Measurements from ENCODE around the gene SCGB3A1. TPM values are rescaled to one million over a fixed set of nuclear protein-coding genes. Genes with fewer than 3 reads are reported as not detected.

The SCGB3A1 gene
- total RNA-seq, 2 experiments from 2014 or later: not detected

- no peaks in the 10 kb centered on the region for H3K36me3 Mint-ChIP-seq (ENCODE audit: low read depth)
- intact Hi-C loops (cut with DNase I, micrococcal nuclease): no loop called here
- DNase-seq (no peak), ATAC-seq (no peak)
- POLR2A ChIA-PET: no interaction called here
- CTCF ChIA-PET: interaction anchor here (0.5 to 1.4 kb wide), 2 partner anchors 23 to 24 kb away, joined by 3 to 4 read pairs; no protein-coding TSS in a partner anchor
- H3K9me3 Mint-ChIP-seq (ENCODE audit: low read depth): no peaks in the 10 kb centered on the region
- H3K27me3 Mint-ChIP-seq: peaks cover 2% of the 10 kb centered on the region
- H3K4me1 Mint-ChIP-seq: no peaks in the 10 kb centered on the region
- no peak overlapping the region for H3K27ac Mint-ChIP-seq
- H3K4me3 Mint-ChIP-seq: no peak overlapping the region
Measured at GRCh38 chr5:180630426-180630825, 39.1 kb upstream of the SCGB3A1 start.

- ChIA-PET CTCF (interaction anchor here (0.5 to 1.4 kb wide), 2 partner anchors 22 to 24 kb away, joined by 3 to 4 read pairs; no protein-coding TSS in a partner anchor), POLR2A (no interaction called here)
- ATAC-seq (no peak), DNase-seq (no peak)
- intact Hi-C loops (cut with DNase I, micrococcal nuclease): no loop called here
- Mint-ChIP-seq H3K36me3 (ENCODE audit: low read depth) (no peaks in the 10 kb centered on the region), H3K27ac (no peak overlapping the region), H3K27me3 (peaks cover 2% of the 10 kb centered on the region), H3K4me3 (no peak overlapping the region), H3K4me1 (no peaks in the 10 kb centered on the region), H3K9me3 (ENCODE audit: low read depth) (no peaks in the 10 kb centered on the region)
Measured at GRCh38 chr5:180629831-180630382, 38.6 kb upstream of the SCGB3A1 start.

GRCh38 chr5:180628827-180629750, 37.8 kb upstream of the SCGB3A1 start:
- no peaks in the 10 kb centered on the region for H3K9me3 Mint-ChIP-seq (ENCODE audit: low read depth)
- H3K4me1 Mint-ChIP-seq: no peaks in the 10 kb centered on the region
- CTCF ChIA-PET: no interaction called here

GRCh38 chr5:180628211-180628610, 36.9 kb upstream of the SCGB3A1 start:
- no peaks in the 10 kb centered on the region for H3K36me3 Mint-ChIP-seq (ENCODE audit: low read depth)
- H3K9me3 Mint-ChIP-seq (ENCODE audit: low read depth): no peaks in the 10 kb centered on the region
- peaks cover 3% of the 10 kb centered on the region for H3K4me1 Mint-ChIP-seq
- CTCF ChIA-PET: no interaction called here
- no peak overlapping the region for H3K4me3 Mint-ChIP-seq
- DNase-seq: no peak
- no peak overlapping the region for H3K27ac Mint-ChIP-seq
- ATAC-seq: no peak
- peaks cover 2% of the 10 kb centered on the region for H3K27me3 Mint-ChIP-seq
- intact Hi-C loops (cut with DNase I, micrococcal nuclease): no loop called here
- POLR2A ChIA-PET: no interaction called here

More at GRCh38 chr5:180628827-180629750, 37.8 kb upstream of the SCGB3A1 start:
- DNase-seq: no peak
- H3K4me3 Mint-ChIP-seq: no peak overlapping the region
- no peaks in the 10 kb centered on the region for H3K36me3 Mint-ChIP-seq (ENCODE audit: low read depth)
- no peak for ATAC-seq
- POLR2A ChIA-PET: interaction anchor here (0.6 kb wide), 1 partner anchor 32 kb away, joined by 3 read pairs; no protein-coding TSS in a partner anchor
- no peak overlapping the region for H3K27ac Mint-ChIP-seq
- peaks cover 2% of the 10 kb centered on the region for H3K27me3 Mint-ChIP-seq
- intact Hi-C loops (cut with DNase I, micrococcal nuclease): no loop called here

GRCh38 chr5:180627386-180628120, 36.3 kb upstream of the SCGB3A1 start:
- Mint-ChIP-seq H3K9me3 (ENCODE audit: low read depth) (no peaks in the 10 kb centered on the region), H3K36me3 (ENCODE audit: low read depth) (no peaks in the 10 kb centered on the region), H3K27me3 (no peaks in the 10 kb centered on the region), H3K4me3 (no peak overlapping the region), H3K27ac (no peak overlapping the region), H3K4me1 (peaks cover 3% of the 10 kb centered on the region)
- ChIA-PET POLR2A (no interaction called here), CTCF (no interaction called here)
- DNase-seq (no peak), ATAC-seq (no peak)
- intact Hi-C loops (cut with DNase I, micrococcal nuclease): no loop called here

GRCh38 chr5:180626661-180627385, 35.5 kb upstream of the SCGB3A1 start:
- Mint-ChIP-seq H3K36me3 (ENCODE audit: low read depth) (no peaks in the 10 kb centered on the region), H3K27me3 (no peaks in the 10 kb centered on the region), H3K4me1 (peaks cover 3% of the 10 kb centered on the region), H3K9me3 (ENCODE audit: low read depth) (no peaks in the 10 kb centered on the region), H3K4me3 (no peak overlapping the region), H3K27ac (no peak overlapping the region)
- CTCF ChIA-PET: no interaction called here
- intact Hi-C loops (cut with DNase I, micrococcal nuclease): no loop called here
- POLR2A ChIA-PET: interaction anchor here (0.6 kb wide), 1 partner anchor 481 kb away, joined by 7 read pairs; no protein-coding TSS in a partner anchor
- DNase-seq (no peak), ATAC-seq (no peak)

GRCh38 chr5:180625791-180626660, 34.7 kb upstream of the SCGB3A1 start:
- CTCF ChIA-PET: interaction anchor here (0.6 kb wide), 1 partner anchor 101 kb away, joined by 3 read pairs; no protein-coding TSS in a partner anchor

GRCh38 chr5:180625125-180625790, 34.0 kb upstream of the SCGB3A1 start:
- Mint-ChIP-seq H3K4me3 (no peak overlapping the region), H3K9me3 (ENCODE audit: low read depth) (no peaks in the 10 kb centered on the region), H3K4me1 (peaks cover 3% of the 10 kb centered on the region), H3K27me3 (no peaks in the 10 kb centered on the region), H3K27ac (no peak overlapping the region), H3K36me3 (ENCODE audit: low read depth) (no peaks in the 10 kb centered on the region)
- ChIA-PET CTCF (interaction anchor here (0.6 kb wide), 1 partner anchor 100 kb away, joined by 3 read pairs; no protein-coding TSS in a partner anchor), POLR2A (no interaction called here)
- intact Hi-C loops (cut with DNase I, micrococcal nuclease): no loop called here
- DNase-seq (no peak), ATAC-seq (no peak)

More at GRCh38 chr5:180625791-180626660, 34.7 kb upstream of the SCGB3A1 start:
- intact Hi-C loops (cut with DNase I, micrococcal nuclease): no loop called here
- ATAC-seq: no peak
- no peak overlapping the region for H3K27ac Mint-ChIP-seq
- POLR2A ChIA-PET: interaction anchor here (0.6 kb wide), 1 partner anchor 482 kb away, joined by 7 read pairs; no protein-coding TSS in a partner anchor
- peaks cover 3% of the 10 kb centered on the region for H3K4me1 Mint-ChIP-seq
- no peaks in the 10 kb centered on the region for H3K9me3 Mint-ChIP-seq (ENCODE audit: low read depth)
- H3K4me3 Mint-ChIP-seq: no peak overlapping the region
- H3K27me3 Mint-ChIP-seq: no peaks in the 10 kb centered on the region
- H3K36me3 Mint-ChIP-seq (ENCODE audit: low read depth): no peaks in the 10 kb centered on the region
- DNase-seq: no peak

GRCh38 chr5:180624587-180624986, 33.3 kb upstream of the SCGB3A1 start:
- CTCF ChIA-PET: no interaction called here
- no peak overlapping the region for H3K4me3 Mint-ChIP-seq

GRCh38 chr5:180623844-180624243, 32.5 kb upstream of the SCGB3A1 start:
- Mint-ChIP-seq H3K36me3 (ENCODE audit: low read depth) (no peaks in the 10 kb centered on the region), H3K4me3 (no peak overlapping the region), H3K4me1 (peaks cover 3% of the 10 kb centered on the region), H3K27me3 (no peaks in the 10 kb centered on the region), H3K9me3 (ENCODE audit: low read depth) (no peaks in the 10 kb centered on the region), H3K27ac (no peak overlapping the region)
- DNase-seq (no peak), ATAC-seq (no peak)
- CTCF ChIA-PET: no interaction called here
- intact Hi-C loops (cut with DNase I, micrococcal nuclease): no loop called here
- POLR2A ChIA-PET: no interaction called here

More at GRCh38 chr5:180624587-180624986, 33.3 kb upstream of the SCGB3A1 start:
- Mint-ChIP-seq H3K27me3 (no peaks in the 10 kb centered on the region), H3K36me3 (ENCODE audit: low read depth) (no peaks in the 10 kb centered on the region), H3K9me3 (ENCODE audit: low read depth) (no peaks in the 10 kb centered on the region), H3K4me1 (peaks cover 3% of the 10 kb centered on the region), H3K27ac (no peak overlapping the region)
- POLR2A ChIA-PET: no interaction called here
- DNase-seq: no peak
- no peak for ATAC-seq
- intact Hi-C loops (cut with DNase I, micrococcal nuclease): no loop called here
